Activated T-cell treated with anti-CD3 and anti-CD28 coated beads, Interleukin-2, amount 50 U/mL, for 4 hours (primary cell): Measurements from ENCODE around the gene PTPN6. TPM values are rescaled to one million over a fixed set of nuclear protein-coding genes. Genes with fewer than 3 reads are reported as not detected.

ENCODE experiments used
- ATAC-seq, 2 donors: fragments of 200-7000 bp; cut with Tn5 transposase; one replicate each; pipeline ENCODE4 v1.10.0; 2021
- DNase-seq: peaks from one replicate; pipeline ENCODE4 v3.0.0-alpha.2; 2020
- H3K27me3 Mint-ChIP-seq: one replicate; pipeline ENCODE4 v1.8.0; 2021; ENCODE audit warnings: low read depth, mixed read lengths
- H3K36me3 Mint-ChIP-seq: one replicate; pipeline ENCODE4 v1.8.0; 2022; ENCODE audit warnings: mixed read lengths; ENCODE audit not compliant: insufficient read depth
- H3K4me1 Mint-ChIP-seq: one replicate; pipeline ENCODE4 v1.8.0; 2021; ENCODE audit warnings: low read depth, mixed read lengths
- H3K4me3 Mint-ChIP-seq: one replicate; pipeline ENCODE4 v1.8.0; 2021; ENCODE audit warnings: mild to moderate bottlenecking, moderate library complexity, mixed read lengths
- H3K9me3 Mint-ChIP-seq: one replicate; pipeline ENCODE4 v1.8.0; 2021; ENCODE audit warnings: mixed read lengths
- total RNA-seq, 3 donors: library from RNA; stranded (reverse); gene quantifications; one replicate each; pipeline ENCODE4 v1.2.1, GENCODE V29; 2021

Gene PTPN6
- total RNA-seq, 3 donors from 2014 or later: 309 to 404 (median 401) TPM

DNA sequence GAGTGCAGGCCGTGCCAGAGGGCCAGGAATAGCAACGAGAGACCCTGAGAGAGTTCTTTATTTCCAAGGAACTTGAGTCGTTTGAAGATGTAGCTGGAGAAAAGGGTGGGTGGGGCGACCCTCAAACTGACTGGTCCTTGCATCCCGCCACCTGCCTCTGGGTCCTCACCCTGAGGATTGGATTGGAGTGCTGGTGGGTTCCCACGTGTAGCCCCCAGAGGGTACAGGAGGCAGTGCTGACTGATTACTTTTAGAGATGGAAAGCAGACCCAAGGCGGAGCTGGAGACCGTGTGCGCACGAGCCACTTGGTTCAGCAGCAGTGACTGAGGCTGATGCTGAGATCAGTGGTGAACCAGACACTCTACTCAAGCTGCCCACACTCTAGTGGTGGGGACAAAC is 26.5 kb downstream of the PTPN6 start:
- H3K9me3 Mint-ChIP-seq: no peaks in the 10 kb centered on the region
- ATAC-seq (no peak), DNase-seq (no peak)
- H3K27me3 Mint-ChIP-seq: no peaks in the 10 kb centered on the region
- H3K36me3 Mint-ChIP-seq: peaks cover 37% of the 10 kb centered on the region
- peaks cover 13% of the 10 kb centered on the region for H3K4me1 Mint-ChIP-seq
- H3K4me3 Mint-ChIP-seq: no peak overlapping the region

DNA sequence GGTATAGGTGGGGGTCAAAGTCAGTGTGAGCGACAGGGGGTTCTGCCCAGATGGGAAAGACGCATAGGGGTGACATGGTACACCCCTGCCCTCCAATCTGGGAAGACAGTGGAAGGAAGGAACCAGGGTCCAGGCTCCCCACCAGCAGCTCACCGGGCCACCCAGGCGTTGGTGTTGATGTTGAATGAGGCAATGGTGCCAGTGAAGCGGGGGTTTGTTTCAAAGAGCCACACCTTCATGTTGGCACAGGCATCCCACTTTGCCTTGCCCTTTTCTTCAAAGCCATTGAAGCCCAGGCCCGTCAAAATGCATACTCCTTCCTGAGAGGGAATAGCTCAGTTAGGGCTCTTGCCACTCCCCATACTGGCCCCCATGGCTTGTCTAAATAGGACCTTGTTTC is 27.0 kb downstream of the PTPN6 start:
- no peaks in the 10 kb centered on the region for H3K27me3 Mint-ChIP-seq
- peaks cover 40% of the 10 kb centered on the region for H3K36me3 Mint-ChIP-seq
- no peak for DNase-seq
- H3K4me3 Mint-ChIP-seq: no peak overlapping the region
- peaks cover 7% of the 10 kb centered on the region for H3K4me1 Mint-ChIP-seq
- no peaks in the 10 kb centered on the region for H3K9me3 Mint-ChIP-seq
- no peak for ATAC-seq

DNA sequence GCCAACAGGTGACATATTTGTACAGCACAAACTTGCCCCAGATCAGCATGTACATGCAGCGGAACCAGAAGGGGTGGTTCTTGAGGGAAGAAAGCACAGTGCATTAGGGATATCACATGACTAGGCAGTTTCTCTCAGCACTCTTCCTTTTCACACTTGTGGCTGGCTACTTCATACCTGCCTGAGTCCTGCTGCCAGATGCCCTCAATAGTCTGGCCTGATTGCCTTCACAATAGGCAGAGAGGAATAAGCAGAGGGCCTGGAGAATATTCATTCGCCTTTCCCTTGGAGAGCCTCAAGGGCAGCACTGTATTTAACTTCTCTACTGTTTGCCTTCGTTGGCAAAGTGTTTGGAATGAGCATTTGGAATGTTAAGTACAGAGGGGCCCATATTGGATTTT is 27.5 kb downstream of the PTPN6 start:
- Mint-ChIP-seq H3K36me3 (peaks cover 43% of the 10 kb centered on the region), H3K4me3 (no peak overlapping the region)
- no peak for ATAC-seq

DNA sequence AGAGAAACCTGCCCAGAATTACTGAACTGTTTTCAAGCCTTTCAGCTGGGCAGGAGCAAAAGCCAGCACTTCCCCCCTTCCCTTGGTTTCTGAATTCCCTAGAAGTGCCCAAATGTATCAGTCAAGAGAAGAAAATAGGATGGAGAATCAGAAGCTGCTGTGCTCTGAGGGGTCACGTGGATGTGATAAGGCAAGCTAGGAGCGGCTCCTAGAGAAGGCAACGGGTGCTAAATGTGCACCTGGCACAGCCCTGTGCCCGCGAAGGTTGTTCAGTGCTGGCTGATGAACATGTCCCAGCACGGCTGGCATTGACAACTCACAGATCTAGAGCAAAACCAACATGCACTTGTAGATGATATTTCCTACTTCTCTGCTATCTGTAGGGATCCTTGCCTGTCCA is 27.9 kb downstream of the PTPN6 start:
- H3K4me3 Mint-ChIP-seq: no peak overlapping the region
- ATAC-seq: no peak
- peaks cover 2% of the 10 kb centered on the region for H3K4me1 Mint-ChIP-seq
- DNase-seq: no peak
- peaks cover 43% of the 10 kb centered on the region for H3K36me3 Mint-ChIP-seq
- H3K9me3 Mint-ChIP-seq: no peaks in the 10 kb centered on the region
- H3K27me3 Mint-ChIP-seq: no peaks in the 10 kb centered on the region

More for the DNA sequence above, 27.5 kb downstream of the PTPN6 start:
- H3K9me3 Mint-ChIP-seq: no peaks in the 10 kb centered on the region
- no peaks in the 10 kb centered on the region for H3K27me3 Mint-ChIP-seq
- DNase-seq: no peak
- H3K4me1 Mint-ChIP-seq: peaks cover 5% of the 10 kb centered on the region

- no peak for DNase-seq
- no peak overlapping the region for H3K4me3 Mint-ChIP-seq
- H3K36me3 Mint-ChIP-seq: peaks cover 43% of the 10 kb centered on the region
- no peaks in the 10 kb centered on the region for H3K27me3 Mint-ChIP-seq
- no peaks in the 10 kb centered on the region for H3K9me3 Mint-ChIP-seq
- no peak for ATAC-seq
- H3K4me1 Mint-ChIP-seq: no peaks in the 10 kb centered on the region
Observed at GRCh38 chr12:6979453-6979852, 28.3 kb downstream of the PTPN6 start.

DNA sequence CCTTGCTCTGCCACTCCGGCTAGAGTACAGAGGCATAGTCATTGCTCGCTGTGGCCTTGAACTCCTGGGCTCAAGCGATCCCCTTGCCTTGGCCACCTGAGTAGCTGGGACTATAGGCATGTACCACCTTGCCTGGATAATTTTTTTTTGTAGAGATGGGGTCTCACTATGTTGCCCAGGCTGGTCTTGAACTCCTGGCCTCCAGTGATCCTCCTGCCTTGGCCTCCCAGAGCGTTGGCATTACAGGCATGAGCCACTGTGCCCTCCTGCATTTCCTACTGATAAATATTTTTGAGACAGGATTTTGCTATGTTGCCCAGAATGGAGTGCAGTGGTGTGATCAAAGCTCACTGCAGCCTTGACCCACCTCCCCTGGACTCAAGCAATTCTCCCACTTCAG is 28.9 kb downstream of the PTPN6 start:
- Mint-ChIP-seq H3K4me3 (no peak overlapping the region), H3K27me3 (no peaks in the 10 kb centered on the region), H3K4me1 (no peaks in the 10 kb centered on the region), H3K36me3 (peaks cover 43% of the 10 kb centered on the region), H3K9me3 (no peaks in the 10 kb centered on the region)
- no peak for ATAC-seq
- DNase-seq: no peak

- no peaks in the 10 kb centered on the region for H3K4me1 Mint-ChIP-seq
- no peaks in the 10 kb centered on the region for H3K27me3 Mint-ChIP-seq
- ATAC-seq (no peak), DNase-seq (no peak)
- no peaks in the 10 kb centered on the region for H3K9me3 Mint-ChIP-seq
- no peak overlapping the region for H3K4me3 Mint-ChIP-seq
- peaks cover 41% of the 10 kb centered on the region for H3K36me3 Mint-ChIP-seq
Observed at GRCh38 chr12:6980740-6981139, 29.6 kb downstream of the PTPN6 start.

DNA sequence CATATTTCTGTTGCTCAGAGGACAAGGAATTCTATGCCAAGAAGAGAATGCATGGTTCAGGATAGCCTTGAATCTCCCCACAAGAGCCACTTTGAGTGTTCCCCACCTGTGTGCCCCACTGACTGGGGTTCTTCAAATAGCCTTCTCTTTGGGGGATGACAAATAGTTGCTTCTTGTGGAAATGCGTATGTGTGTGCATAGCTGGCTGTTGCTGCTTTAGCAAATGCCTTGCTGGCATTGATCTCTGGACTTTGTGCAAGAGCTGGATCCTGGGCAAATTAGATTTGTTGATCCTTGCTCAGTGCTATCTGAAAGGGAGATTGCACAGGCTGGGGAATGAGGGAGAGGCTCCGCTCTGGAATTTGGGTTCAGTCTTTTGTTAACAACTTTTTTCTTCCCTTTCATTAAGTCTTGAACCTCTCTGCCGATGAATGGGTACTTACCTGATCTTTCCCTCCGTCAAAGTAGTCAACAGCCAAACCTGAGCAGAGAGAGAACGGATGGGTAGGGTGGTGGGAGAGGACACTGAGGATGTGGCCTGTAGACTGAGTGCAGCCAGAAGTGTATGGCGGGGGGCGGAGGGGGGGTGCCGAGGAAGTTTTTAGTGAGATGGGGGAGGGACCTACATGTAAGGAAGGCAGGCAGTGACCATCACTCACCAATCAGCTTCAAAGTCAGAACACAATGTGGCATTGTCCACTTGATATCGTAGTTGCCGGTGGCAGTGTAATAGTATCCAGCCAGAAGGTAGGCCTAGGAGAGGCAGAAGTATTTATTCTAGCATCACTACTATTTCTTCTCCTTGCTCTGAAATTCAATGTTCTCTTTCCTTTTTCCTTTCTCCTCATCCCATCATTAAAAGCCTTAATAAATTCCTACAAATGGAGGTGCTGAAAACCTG is 30.2 kb downstream of the PTPN6 start:
- no peak for ATAC-seq

DNA sequence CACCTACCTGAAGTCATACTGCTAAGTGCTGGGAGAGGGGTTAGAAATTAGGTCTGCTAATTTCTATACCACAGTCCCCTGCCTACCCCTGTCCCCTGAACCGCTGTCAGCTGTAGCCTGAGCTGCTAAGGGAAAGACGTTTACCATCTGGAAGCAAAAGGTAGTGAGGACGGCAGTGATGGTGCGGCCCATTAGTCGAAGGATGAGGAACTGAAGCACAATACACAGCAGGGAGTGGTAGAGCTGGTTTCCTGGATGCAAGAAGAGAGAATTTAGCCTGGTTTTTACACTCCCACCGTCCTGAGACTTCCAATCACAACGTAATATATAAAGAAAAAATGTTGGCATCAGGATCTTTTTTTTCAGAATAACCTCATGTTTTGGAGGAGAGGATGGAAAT is 31.4 kb downstream of the PTPN6 start:
- DNase-seq (no peak), ATAC-seq (no peak)
- no peak overlapping the region for H3K4me3 Mint-ChIP-seq
- no peaks in the 10 kb centered on the region for H3K27me3 Mint-ChIP-seq
- no peaks in the 10 kb centered on the region for H3K4me1 Mint-ChIP-seq
- H3K9me3 Mint-ChIP-seq: no peaks in the 10 kb centered on the region
- peaks cover 28% of the 10 kb centered on the region for H3K36me3 Mint-ChIP-seq

More for the DNA sequence above, 30.2 kb downstream of the PTPN6 start:
- H3K4me3 Mint-ChIP-seq: no peak overlapping the region
- H3K9me3 Mint-ChIP-seq: no peaks in the 10 kb centered on the region
- no peaks in the 10 kb centered on the region for H3K4me1 Mint-ChIP-seq
- H3K27me3 Mint-ChIP-seq: no peaks in the 10 kb centered on the region
- DNase-seq: no peak
- H3K36me3 Mint-ChIP-seq: peaks cover 36% of the 10 kb centered on the region

DNA sequence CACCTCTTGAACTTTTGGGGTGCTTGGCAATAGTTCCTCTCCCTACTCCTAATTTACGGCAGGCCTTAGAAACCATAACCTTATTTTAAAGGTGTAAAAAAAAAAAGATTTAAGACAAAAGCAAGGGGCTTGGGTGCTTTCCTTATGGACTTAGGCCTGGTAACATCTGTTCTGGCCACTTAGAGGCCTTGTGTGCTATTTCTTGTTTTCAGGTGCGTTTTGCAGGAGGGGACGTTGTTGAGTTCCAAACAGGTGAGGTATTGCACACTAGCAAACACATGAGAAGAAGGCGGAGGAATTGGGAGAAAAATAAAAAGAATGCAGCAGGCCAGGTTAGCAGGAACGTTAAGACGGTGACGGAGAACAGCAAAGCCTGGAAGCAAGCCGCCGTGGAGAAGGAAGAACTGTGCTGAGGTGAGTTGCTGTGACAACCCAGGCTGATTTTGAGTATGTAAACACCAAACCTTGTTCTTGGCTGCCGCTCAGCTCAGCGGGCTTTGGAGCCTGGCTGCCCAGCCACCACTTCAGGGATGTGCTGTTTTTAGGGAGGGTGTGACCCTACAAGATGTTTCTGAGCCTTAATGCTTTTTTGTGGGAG is 36.9 kb downstream of the PTPN6 start:
- Mint-ChIP-seq H3K9me3 (no peaks in the 10 kb centered on the region), H3K4me3 (no peak overlapping the region), H3K36me3 (peaks cover 14% of the 10 kb centered on the region), H3K4me1 (no peaks in the 10 kb centered on the region), H3K27me3 (no peaks in the 10 kb centered on the region)
- DNase-seq (no peak), ATAC-seq (no peak)

- DNase-seq (no peak), ATAC-seq (no peak)
- Mint-ChIP-seq H3K27me3 (no peaks in the 10 kb centered on the region), H3K9me3 (no peaks in the 10 kb centered on the region), H3K36me3 (peaks cover 25% of the 10 kb centered on the region), H3K4me1 (peaks cover 5% of the 10 kb centered on the region), H3K4me3 (no peak overlapping the region)
Observed at GRCh38 chr12:6996040-6996441, 44.9 kb downstream of the PTPN6 start.

DNA sequence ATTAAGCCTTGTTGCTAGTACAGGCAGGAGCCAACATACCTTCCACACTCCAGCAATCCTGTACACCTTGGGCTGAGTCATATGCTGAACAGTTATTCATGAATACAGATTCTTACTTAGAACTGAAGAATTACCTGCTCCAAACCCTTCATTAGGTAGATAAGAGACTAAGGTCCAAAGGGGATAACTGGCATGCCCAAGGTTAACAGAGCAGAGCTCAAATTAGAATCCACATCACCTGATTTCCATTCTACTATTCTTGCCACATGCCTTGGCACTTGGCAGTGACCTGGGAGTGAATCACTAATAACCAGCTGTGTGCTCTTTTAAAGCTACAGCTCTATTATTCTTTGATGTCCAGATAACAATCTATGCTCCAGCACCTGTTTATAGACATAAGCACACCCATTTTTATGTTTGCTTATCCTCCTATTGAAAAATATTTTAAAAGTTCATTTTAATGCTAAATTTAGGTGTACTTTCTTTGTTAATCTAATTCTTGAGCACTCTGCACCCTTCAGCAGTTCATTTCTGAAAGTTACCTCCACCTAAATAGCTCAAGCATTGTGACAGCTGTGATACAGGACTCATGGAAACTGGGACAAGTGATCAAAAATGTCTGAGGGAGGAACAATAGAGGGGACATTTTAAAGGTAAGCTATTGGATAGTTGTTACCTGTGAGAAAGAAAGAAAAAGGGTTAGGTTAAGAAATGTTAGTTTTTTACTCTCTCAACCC is 47.7 kb downstream of the PTPN6 start:
- Mint-ChIP-seq H3K27me3 (no peaks in the 10 kb centered on the region), H3K4me1 (peaks cover 5% of the 10 kb centered on the region), H3K9me3 (no peaks in the 10 kb centered on the region), H3K36me3 (peaks cover 20% of the 10 kb centered on the region), H3K4me3 (no peak overlapping the region)
- no peak for ATAC-seq
- no peak for DNase-seq

DNA sequence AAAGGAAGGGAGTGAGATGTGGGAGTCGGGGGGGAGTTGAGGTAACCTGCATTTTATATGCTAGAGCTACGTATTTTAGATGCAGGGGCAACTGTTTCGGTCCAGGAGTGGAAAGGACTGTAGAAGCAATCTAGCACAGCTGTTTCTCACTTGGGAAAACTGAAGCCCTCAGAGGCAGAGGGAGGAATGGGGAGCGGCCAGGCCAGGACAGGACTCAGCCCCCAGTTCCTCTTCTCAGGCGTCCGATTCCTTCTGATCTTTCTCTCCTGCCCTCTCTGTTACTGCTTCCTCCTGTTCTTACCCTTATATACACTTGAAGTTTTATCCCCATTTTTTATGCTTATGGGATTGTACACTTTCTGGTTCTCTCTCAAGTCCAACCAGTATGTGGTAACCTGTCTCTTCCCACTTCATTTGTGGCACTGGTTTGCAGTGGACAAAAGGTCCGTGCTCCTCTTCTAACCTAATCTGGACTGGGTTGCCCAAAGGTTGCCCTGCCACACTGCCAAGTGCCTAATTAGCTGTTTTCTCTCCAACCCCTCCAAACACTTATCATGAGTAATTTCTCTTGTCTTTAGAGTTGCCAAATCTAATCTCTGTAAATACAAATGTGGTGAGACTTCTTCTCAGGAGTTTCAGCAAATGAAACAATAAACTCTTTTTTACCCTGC is 50.9 kb downstream of the PTPN6 start:
- no peak overlapping the region for H3K4me3 Mint-ChIP-seq
- DNase-seq (no peak), ATAC-seq (no peak)
- H3K4me1 Mint-ChIP-seq: peaks cover 7% of the 10 kb centered on the region
- H3K9me3 Mint-ChIP-seq: no peaks in the 10 kb centered on the region
- H3K36me3 Mint-ChIP-seq: peaks cover 13% of the 10 kb centered on the region
- no peaks in the 10 kb centered on the region for H3K27me3 Mint-ChIP-seq

DNA sequence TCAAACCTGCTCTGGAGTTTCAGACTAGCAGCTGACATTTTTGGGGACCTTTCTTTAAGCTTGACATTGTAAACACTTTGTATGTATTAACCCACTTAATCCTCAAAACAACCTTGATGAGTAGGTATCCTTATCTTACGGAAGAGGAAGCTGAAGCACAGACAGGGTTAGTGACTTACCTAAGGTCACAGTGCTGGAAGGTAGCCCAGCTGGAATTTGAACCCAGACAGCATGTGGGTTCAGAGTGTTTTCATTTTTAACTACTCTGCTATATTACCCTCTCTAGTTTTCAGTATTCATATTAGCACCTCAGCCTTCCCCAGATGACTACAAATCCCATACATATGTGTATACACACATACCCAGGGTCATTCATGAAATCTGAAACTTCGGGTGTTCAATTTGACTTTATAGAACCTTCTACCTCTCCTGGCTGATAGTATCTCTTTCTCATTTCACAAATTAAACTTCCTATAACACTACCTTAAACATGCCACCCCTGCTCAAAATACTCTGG is 53.2 kb downstream of the PTPN6 start:
- Mint-ChIP-seq H3K27me3 (no peaks in the 10 kb centered on the region), H3K9me3 (no peaks in the 10 kb centered on the region), H3K36me3 (peaks cover 16% of the 10 kb centered on the region), H3K4me1 (peaks cover 16% of the 10 kb centered on the region), H3K4me3 (no peak overlapping the region)
- DNase-seq: no peak
- no peak for ATAC-seq
